Dermis blood vessel endothelial cell (primary cell): ENCODE data around the gene FN3K. TPM values are rescaled to one million over a fixed set of nuclear protein-coding genes. Genes with fewer than 3 reads are reported as not detected.

Experiments
- DNase-seq: peaks from one replicate; pipeline ENCODE4 v3.0.0; 2010
- total RNA-seq: library from RNA; depleted of rRNA; stranded (reverse); fragments of >200 nt; gene quantifications from 2 replicates; pipeline ENCODE4 v1.2.3, GENCODE V29; 2014

The FN3K gene
- total RNA-seq, 1 donor from 2014 or later, result 7.0 TPM

DNA sequence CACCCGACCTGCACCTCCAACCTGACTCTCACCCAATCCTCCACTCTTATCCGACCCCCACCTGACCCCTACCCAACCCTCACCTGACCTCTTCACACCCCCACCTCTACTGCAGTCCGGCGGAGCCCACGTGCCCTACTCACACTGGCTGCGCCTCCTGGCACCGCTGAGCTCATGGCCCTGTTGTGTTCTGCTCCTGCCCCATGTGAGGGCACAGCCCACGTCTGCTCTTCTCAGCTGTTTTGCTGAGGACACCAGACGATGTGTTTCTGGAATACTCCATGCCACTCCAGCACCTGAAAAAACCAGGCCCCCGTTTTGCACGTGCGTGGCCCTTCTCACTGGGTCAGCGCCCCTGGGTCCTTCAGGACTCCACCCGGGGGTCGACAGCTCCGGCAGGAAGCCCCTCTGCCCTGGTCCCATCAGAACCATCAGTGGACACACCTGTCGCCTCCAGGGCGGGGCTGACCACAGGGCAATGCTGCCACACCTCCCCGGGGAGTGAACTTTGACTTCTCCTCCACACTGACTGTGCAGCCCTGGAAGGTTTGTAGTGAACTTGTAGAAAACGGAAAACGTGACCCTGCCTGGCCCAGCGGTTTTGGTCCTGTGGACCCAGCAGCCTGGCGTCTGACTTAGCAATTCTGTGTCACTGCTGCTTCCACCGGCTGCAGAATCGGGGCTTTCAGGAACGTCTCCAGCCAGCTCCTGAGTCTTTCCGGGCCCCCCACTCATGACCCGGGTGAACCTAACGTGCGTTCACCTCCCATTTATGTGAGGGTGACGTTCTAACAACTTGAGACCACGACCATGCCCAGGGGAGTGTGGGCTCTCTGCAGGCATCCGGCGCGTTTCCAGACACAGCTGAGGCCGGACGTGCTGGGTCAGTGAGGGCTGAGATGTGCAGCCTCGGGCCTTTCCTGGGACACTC, 31.2 kb upstream of the FN3K start:
- no peak for DNase-seq

DNA sequence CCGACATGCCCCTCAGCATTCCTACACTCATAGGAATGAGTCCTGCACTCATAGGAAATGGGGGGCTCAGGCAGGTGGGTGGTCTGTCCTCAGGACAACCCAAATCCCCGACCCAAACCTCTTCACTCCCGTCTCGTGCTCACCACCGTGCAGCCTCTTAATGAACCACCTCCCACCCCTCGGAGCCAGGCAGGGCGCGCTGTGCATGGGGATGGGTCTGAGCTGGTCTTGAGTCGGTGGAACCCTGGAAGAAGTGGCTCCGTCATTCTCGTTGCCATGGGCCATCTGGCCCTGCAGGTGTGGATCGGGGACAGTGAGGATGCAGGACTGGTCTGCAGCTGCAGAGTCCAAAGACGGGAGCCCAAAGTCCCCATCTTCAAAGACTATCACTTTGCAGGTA, 30.5 kb upstream of the FN3K start:
- DNase-seq, result no peak

DNA sequence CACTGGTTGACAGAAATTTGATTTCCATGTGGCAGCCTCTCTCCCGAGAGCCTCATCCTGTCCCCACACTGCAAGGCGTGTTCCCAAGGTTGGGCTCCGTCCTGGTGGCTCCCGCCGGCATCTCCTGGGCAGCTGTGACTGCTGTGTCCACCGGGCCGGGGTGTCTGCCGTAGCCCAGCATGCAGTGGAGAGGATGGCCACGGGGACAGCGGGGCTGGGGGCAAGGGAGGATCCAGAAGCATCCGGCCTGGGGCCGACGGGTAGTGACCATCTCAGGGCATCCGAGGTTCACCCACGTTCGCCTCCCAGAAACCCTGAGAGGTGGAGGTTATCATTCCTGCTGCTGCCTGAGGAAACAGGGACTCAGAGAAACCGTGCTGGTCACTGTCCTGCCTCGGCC, 29.7 kb upstream of the FN3K start:
- DNase-seq, result no peak

DNA sequence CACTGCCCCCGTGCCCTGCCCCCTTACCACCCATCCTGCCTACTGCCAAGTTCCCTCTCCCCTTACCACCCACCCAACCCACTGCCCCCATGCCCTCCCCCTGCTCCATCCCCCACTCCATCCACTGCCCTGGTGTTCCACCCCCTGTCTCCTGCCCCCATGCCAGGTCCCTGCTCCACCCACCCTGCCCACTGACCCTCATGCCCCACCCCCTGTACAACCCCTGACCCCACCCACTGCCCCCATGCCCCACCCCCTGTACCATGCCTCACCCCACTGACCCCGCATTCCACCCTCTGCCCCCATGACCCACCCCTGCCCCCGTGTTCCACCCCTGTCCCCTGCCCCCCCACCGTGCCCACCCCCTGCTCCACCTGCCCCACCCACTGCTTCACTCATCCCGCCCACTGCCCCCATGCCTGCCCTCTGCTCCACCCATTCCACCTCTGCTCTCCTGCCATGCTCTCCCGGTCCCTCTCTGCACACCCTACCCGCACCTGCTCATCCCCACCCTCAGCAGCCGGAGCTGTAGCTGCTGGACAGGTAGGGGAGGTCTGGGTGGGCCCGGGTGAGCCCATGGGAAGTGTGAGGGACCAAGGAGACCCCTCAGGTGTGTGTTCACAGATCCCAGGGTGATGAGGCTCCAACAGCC, 26.3 kb upstream of the FN3K start:
- no peak for DNase-seq

GRCh38 chr17:82709676-82710498, 25.5 kb upstream of the FN3K start:
- no peak for DNase-seq

DNA sequence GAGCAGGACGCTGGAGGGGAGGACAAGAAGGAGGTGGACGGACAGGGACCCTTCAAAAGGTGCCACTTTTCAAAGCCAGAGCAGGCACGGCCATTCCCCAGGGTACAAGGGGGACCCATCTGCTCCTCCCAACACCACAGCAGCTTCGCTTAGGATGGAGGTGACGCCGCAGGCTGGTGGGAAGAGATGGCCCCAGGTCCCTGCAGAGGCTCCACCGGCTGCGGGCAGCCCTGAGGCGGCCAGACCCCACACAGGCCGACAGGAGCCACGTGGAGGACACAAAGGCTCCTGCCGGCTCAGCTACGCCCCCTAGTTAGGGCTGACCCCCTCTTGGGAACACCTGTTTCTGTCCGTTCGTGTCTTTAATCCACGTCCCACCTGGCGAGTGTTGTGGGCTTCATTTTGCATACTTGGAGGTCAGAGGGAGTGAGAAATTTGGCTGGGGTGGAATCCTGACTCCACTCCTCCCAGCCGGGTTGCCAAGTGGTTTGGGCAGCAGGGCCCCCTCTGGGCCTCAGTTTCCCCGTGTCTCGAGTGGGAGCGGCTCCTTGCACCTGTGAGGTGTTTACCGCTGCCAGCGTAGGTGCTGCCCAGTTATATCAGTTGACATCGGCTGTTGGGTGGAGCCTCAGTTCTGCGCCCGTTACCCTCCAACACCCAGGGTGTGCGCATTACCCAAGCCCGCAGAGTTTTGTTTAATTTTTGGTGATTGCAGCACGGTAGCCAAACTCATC, 24.7 kb upstream of the FN3K start:
- DNase-seq, result no peak

DNA sequence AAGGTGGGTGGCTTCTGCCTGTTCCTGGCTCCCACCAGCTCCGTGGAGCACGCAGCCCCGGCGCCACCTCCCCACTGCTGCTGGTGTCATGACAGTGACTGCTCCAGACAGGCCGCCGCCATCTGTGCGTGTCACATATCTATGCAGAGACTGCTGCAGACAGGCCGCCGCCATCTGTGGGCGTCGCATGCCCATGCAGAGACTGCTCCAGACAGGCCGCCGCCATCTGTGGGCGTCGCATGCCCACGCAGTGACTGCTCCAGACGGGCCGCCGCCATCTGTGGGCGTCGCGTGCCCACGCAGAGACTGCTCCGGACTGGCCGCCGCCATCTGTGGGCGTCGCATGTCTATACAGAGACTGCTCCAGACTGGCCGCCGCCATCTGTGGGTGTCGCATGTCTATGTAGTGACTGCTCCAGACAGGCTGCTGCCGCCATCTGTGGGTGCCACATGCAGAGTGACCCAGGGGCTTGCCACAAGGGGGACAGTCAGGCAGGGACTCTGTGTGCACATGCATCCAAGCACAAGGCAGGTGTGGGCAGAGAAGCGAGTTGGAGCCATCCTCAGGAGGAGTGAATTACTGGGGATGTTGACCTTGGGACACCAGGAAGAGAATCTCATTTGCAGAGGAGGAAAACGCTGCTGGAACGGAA, 22.2 kb upstream of the FN3K start:
- no peak for DNase-seq

- peak; percentile 94 for DNase-seq
Observed at GRCh38 chr17:82716203-82717010, 19.0 kb upstream of the FN3K start, which contains the start of gene FN3KRP. TSS of gene FN3KRP (plus strand) at chr17:82716706. CDS start at chr17:82716756, 50 bp downstream.

- no peak for DNase-seq
Observed at GRCh38 chr17:82718986-82719685, 16.3 kb upstream of the FN3K start.

DNA sequence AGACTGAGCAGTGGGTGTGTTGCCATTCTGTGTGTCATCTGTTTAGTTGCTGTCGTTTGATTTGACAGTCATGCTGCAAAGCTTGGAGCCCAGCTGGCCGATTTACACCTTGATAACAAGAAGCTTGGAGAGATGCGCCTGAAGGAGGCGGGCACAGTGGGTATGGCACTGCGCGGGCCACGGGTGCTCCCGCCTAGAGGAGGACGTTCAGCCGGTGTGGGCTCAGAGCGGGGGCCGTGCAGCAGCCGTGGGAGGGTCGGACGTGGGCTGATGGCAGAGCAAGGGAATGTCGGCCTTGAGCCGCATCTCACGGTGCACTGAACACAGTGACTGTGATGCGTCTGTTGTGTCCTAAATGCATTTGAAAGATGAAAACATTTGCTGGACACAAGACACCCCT, 15.2 kb upstream of the FN3K start:
- no peak for DNase-seq

DNA sequence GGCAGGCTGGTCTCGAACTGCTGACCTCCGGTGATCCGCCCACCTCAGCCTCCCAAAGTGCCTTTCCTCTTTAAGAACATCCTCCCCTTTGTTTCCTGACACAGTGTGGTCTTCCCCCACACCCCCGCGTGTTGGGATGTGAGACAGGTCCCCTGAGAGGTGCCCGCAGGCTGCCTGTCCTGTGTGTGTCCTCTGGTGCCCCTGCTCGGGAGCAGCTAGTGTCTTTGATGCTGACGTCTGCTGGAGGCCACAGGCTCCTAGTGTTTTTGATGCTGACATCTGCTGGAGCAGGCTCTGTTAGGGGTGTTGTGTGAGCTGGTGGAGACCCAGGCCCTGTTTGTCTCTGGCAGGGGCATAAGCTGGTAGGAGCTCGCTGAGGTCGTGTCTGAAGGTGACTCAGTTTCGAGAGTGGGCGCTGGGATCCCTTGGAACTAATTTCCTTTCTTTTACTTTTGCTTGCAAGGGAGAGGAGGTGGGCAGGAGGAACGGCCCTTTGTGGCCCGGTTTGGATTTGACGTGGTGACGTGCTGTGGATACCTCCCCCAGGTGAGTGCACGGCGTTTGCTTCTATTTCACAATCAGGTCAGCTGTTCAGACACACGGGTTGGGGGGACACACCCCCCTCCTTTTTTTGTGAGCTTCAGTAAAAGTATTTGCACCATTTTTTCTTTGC, 12.9 kb upstream of the FN3K start:
- DNase-seq, result no peak

GRCh38 chr17:82723169-82723807, 12.1 kb upstream of the FN3K start:
- DNase-seq, result no peak

DNA sequence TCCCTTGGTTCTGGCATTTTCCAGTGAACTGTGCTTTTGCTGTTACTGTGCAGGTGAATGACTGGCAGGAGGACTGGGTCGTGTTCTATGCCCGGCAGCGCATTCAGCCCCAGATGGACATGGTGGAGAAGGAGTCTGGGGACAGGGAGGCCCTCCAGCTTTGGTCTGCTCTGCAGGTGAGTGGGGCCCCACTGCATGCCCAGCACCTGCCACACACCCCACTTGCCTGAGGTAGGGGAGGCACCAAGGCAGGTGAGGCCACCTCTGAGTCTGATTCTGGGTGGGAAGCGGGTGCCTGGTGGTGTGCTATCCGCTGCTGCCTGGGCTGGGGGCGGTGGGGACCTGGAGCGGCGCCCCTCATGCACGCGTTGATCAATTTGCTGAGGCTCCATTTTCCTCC, 9.0 kb upstream of the FN3K start:
- DNase-seq, result no peak

- no peak for DNase-seq
Observed at GRCh38 chr17:82729479-82730260, 5.7 kb upstream of the FN3K start.

DNA sequence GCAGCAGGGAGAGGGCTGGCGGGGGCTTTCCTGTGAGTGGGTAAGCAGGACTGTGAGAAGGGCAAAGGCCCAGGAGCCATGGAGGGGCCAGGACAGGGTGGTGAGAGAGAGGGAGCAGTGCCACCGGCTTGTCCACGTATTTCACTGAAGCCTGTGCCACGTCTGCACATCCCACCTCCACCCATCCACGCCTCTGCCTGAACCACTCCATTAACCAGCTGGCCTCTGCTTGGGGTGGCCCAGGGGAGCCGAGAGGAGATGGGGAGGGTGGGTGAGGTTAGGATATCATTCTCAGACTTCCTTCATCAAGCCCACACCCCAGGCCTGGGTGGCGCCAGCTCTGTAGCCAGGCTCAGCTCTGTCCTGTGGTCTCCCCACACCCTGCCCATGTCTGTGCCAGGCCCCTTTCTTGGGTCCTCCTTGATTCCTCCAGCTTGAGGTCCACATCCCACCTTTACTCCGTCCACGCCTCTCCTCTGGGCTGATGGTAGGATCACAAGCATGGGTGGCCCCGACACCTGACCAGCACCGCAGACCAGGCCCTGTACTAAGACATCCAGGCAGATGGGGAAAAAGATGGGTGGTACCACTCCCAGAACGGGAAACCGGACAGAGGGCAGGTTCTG, 3.2 kb upstream of the FN3K start:
- no peak for DNase-seq

DNA sequence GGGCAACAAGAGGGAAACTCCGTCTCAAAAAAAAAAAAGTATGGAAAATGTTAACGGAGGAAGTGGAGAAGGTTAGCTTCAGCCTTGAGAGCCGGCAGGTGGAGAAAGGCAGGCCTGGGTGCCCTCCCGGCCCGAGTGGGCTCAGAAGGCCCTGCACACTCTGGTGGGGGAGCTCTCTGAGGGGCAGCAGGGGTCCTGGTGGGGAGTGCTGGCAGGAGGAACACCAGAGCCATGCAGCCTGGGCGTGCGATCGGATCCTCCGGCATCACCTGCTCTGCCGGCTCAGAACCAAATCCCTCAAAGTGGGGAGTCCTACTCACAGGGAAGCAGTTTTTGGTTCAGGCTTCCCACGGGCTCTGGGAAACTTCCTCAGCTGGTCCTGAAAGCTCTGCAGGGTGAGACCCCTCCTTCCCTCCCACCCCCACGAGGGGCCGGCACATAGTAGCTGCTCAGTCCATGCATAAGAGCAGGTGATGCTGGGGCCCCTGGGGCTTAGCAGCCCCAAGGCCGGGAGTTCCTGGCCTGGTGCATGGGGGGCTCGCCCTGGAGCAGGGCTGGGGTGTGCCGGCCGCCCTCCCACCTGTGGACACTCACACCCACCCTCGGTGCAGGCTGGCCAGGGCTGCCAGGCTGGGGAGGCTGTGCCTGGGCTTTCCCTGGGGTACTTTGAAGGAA, 1.2 kb downstream of the FN3K start:
- DNase-seq, result no peak
